HG03095 (cell line): Measurements from ENCODE around the gene KRTAP5-8.
"Not testable (repeated sequence)": the region's sequence is repeated elsewhere in the genome, so short reads cannot be mapped to it uniquely, and the experiment has no call there.

ENCODE experiments used
- ATAC-seq: cut with Tn5 transposase; IDR thresholded peaks from one replicate; pipeline ENCODE4 v1.9.1; 2021; ENCODE audit warnings: moderate library complexity; ENCODE audit not compliant: unreplicated experiment

The KRTAP5-8 gene

DNA sequence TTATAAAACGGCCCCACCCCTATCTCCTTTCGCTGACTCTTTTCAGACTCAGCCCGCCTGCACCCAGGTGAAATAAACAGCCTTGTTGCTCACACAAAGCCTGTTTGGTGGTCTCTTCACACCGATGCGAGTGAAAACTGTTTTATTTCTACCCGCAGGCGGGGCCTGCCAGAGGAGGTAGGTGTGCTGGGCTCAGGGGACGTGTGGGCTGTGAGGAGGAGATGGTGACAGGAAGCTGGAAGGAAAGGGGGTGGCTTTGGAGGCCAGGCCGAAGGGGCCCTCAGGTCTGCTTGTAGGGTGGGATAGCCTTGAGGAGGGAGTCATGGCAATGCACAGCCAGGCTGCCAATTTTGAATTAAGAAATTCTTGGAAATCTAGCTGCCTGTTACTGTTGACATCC is 32.0 kb upstream of the KRTAP5-8 start:
- ATAC-seq: no peak

- ATAC-seq: no peak
Observed at GRCh38 chr11:71507102-71507501, 30.7 kb upstream of the KRTAP5-8 start.

- ATAC-seq: no peak
Observed at GRCh38 chr11:71518506-71519471, 19.0 kb upstream of the KRTAP5-8 start.

GRCh38 chr11:71519546-71519945 is 18.3 kb upstream of the KRTAP5-8 start:
- no peak for ATAC-seq

GRCh38 chr11:71525188-71525937 is 12.5 kb upstream of the KRTAP5-8 start:
- ATAC-seq: no peak

GRCh38 chr11:71525938-71526495 is 11.8 kb upstream of the KRTAP5-8 start:
- no peak for ATAC-seq

- ATAC-seq: not testable (repeated sequence)
Observed at GRCh38 chr11:71526796-71527575, 10.8 kb upstream of the KRTAP5-8 start, which contains the start of gene KRTAP5-7. TSS of gene KRTAP5-7 (plus strand) at chr11:71527267. CDS start at chr11:71527301, 34 bp downstream.

DNA sequence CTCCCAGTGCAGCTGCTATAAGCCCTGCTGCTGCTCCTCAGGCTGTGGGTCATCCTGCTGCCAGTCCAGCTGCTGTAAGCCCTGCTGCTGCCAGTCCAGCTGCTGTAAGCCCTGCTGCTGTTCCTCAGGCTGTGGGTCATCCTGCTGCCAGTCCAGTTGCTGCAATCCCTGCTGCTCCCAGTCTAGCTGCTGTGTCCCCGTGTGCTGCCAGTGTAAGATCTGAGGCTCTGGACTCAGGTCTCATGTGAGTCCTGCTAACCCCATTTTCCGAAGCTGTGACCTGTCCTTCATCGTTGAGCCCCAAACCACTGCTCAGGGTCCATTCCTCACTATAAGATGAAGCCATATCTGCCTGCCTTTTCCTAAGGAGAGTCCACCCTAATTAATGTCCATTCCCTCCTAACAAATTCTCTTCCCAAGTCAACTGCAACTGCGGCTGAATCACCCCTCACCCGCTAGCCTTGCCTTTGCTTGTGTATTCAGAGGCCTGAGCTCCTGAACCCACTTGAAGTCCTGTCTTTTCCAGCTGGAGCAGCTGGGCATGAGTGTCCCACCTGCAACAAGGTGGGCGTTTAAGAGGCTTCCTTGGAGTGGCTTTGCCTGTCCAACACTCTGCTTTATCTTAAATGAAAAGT is 10.1 kb upstream of the KRTAP5-8 start:
- no peak for ATAC-seq

DNA sequence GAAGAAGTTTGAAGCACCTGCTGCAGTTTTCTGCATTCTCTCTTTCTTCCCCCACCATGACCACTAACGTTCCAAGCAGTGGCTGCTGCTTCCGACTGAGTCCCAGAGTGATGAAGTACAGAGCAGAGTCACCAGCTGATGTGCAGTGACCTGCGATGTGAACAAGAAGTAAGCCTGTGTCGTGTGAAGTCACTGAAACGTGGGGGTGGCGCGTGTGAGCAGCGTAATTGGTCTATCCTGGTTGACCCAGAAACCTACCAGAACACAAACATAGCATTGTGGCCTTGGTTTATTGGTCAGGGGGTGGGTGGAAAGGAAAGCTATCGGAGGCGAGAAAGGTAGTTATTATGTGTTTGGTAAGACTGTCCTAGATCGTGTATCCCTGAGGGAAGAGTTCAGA is 7.2 kb upstream of the KRTAP5-8 start:
- ATAC-seq: no peak

- no peak for ATAC-seq
Observed at GRCh38 chr11:71532036-71532610, 5.7 kb upstream of the KRTAP5-8 start.

DNA sequence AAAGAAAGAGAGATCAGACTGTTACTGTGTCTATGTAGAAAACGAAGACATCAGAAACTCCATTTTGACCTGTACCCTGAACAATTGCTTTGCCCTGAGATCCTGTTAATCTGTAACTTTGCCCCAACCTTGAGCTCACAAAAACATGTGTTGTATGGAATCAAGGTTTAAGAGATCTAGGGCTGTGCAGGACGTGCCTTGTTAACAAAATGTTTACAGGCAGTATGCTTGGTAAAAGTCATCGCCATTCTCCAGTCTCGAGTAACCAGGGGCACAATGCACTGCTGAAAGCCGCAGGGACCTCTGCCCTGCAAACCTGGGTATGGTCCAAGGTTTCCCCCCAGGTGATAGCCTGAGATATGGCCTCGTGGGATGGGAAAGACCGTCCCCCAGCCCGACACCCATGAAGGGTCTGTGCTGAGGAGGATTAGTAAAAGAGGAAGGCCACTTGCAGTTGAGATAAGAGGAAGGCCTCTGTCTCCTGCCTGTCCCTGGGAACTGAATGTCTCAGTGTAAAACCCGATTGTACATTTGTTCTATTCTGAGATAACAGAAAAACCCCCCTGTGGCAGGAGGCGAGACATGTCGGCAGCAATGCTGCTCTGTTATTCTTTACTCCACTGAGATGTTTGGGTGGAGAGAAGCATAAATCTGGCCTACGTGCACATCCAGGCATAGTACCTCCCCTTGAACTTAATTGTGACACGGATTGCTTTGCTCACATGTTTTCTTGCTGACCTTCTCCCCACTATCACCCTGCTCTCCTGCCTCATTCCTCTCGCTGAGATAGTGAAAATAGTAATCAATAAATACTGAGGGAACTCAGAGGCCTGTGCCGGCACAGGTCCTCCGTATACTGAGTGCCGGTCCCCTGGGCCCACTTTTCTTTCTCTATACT is 2.9 kb upstream of the KRTAP5-8 start:
- ATAC-seq: not testable (repeated sequence)

DNA sequence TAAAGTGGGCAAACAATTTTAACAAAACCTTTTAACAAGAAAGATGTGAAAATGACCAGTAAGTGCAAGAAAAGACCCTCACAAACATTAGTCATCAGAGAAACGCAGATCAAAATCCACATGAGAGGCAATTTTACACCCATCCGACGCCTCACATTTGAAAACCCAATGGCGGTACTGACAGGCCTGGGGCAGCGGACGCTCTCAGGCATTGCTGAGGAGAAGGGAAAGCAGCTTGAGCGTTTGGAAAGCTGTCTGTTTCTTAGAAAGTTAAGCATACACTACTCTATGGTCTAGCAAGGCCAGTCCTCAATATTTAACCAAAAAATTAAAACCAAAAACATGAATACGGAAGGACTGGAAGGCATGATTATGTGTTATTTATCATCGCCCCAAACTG is 2.0 kb upstream of the KRTAP5-8 start:
- ATAC-seq: no peak

- no peak for ATAC-seq
Observed at GRCh38 chr11:71537537-71537936, 288 bp upstream of the KRTAP5-8 start.

DNA sequence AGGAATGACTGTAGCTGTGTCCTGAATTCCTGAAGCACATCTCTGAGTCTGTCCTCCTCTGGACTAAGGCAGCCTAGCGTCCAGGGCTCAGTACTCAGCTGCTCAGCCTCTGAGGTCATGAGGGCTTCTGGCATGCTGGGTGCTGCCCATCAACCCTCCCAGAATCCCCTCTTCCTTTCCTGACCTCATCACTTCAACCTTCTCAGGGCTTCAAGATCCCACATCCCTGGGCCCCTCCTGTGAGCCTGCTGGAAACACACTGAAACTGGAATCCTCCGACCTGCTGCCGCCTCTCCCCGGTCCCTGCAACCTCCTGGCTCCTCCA is 803 bp downstream of the KRTAP5-8 start:
- ATAC-seq: no peak

GRCh38 chr11:71539017-71539416 is 1.2 kb downstream of the KRTAP5-8 start:
- ATAC-seq: no peak

DNA sequence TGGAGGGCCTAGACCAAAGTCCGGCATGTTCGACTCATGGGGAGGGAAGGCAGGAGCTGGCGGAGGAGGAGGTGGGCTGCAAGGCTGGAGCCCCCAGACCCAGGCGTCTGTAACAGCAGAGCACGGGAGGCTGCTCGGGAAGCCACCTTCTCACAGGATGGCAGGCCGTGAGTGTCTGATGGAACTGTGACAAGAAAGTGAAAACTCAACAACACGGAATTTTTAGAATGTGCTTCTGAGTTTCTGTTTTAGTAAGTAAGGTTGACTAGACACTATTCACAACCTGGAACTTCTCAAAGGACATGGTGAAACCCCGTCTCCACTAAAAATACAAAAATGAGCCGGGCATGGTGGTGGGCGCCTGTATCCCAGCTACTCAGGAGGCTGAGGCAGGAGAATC is 2.1 kb downstream of the KRTAP5-8 start:
- not testable (repeated sequence) for ATAC-seq

GRCh38 chr11:71540521-71541304 is 2.9 kb downstream of the KRTAP5-8 start:
- ATAC-seq: peak; percentile 73

- ATAC-seq: no peak
Observed at GRCh38 chr11:71542382-71542781, 4.6 kb downstream of the KRTAP5-8 start.
